NCI-H446 (cell line): ENCODE data around the gene MIAT.
"Not testable (repeated sequence)": the region's sequence is repeated elsewhere in the genome, so short reads cannot be mapped to it uniquely, and the experiment has no call there.

ENCODE experiments used
- DNase-seq, 2 experiments: peaks; one replicate each; lab custom pipeline; 2025; lab: John Stamatoyannopoulos, UW

The MIAT gene

DNA sequence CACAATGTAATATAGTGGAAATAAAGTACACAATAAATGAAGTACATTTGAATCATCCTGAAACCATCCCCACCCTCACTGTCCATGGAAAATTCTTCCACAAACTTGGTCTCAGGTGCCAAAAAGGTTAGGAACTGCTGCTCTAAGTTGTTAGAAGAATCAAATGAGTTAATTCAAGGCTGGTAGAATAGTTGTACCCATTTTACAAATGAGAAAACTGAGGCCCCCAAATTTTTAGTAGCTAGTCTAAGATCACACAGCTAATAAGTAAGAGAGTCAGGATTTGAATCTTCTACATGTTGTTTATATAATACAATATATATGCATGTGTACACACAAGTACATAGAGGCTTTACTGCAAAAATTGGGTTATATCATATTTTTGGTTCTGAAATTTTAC is 43.1 kb downstream of the MIAT start:
- DNase-seq, result no peak

DNA sequence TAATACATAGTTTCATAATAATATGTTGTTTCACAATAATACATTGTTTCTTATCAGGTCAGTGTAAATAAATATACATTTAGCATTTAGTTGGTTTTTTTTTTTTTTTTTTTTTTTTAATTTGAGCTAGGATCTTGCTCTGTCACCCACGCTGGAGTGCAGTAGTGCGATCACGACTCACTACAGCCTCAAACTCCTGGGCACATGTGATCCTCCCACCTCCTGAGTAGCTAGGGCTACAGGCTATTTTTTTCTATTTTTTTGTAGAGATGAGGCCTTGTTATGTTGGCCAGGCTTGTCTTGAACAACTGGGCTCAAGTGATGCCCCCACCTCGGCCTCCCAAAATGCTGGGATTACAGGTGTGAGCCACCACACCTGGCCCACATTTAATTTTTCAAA is 43.5 kb downstream of the MIAT start:
- no peak for DNase-seq

DNA sequence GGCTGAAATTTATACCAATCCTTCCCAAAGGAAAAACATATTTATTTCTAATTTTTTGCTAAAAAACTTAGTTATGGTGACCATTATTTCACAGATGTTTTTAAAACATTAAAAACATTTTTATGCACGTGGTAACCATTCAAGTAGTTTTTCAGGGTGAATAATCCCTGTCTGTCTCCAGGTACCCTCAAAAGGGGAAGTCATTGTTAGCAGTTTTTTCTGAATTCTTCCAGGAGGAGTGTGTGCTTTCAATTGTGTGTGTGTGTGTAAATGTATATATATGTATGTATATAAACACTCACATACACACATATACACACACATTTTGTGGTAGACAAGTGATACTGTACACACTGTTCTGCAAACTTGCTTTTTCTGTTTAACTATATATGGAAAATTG is 43.9 kb downstream of the MIAT start:
- no peak for DNase-seq

DNA sequence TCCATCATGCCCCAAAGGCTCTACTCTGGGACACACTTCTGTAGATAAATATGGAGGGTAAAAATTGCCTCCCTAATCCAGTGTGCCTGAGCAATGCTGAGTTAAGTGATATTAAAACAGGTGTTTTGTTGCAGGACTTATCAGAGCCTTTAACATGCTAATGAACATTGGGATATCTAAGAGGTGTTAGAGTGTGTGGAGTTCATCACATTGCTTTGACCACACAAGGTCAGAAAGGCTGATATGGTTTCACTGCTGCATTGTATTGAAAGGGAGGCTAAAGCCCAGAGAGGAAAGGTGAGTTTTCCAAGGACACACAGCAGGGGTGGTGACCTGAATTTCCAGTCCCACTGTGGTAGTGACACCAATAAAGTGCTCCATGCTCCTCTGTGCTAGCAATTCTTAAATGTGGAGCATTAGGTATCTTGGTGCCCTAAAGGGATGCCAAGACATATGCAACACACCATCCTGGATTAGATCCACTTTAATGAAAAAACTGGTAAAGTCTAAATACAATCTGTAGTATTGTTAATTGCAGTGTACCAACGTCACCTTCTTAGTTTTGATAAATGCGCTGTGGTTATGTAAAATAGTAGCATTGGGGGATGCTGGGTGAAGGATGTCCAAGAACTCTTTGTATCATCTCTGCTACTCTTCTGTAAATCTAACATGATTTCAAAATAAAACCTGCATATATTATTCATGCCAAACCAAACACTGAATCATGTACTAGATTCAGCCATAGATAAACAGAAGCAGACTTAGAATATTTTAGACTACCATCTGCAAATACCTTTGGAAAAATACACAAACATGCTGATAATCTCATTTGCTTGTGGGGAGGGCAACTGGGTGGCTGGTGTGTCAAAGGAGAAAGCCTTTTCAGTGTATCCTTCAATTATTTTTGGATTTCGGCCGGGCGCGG is 45.8 kb downstream of the MIAT start:
- no peak for DNase-seq

DNA sequence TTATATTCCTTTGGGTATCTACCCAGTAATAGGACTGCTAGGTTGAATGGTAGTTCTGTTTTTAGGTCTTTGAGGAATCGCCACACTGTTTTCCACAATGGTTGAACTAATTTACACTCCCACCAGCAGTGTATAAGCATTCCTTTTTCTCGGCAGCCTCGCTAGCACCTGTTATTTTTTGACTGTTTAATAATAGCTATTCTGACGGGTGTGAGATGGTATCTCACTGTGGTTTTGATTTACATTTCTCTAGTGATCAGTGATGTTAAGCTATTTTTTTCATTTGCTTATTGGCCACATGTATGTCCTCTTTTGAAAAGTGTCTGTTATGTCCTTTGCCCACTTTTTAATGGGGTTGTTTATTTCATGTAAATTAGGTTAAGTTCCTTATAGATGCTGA is 48.0 kb downstream of the MIAT start:
- DNase-seq, result not testable (repeated sequence)

DNA sequence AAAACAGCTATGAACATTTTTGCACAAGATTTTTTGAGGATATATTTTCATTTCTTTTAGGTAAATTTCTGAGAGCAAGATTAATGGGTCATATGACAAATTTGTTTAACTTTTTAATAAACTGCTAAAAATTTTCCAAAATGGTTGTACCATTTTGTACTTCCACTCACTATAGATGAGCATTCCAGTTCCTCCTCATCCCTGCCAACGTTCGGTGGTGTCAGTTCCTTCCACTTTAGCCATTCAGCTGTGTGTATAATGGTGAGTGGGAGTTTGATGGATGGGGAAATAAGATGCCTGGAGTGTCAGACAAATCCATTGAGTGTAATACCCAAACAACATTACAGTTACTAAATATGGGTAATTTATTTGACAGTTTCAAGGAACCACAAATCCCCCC is 49.7 kb downstream of the MIAT start:
- DNase-seq, result no peak

DNA sequence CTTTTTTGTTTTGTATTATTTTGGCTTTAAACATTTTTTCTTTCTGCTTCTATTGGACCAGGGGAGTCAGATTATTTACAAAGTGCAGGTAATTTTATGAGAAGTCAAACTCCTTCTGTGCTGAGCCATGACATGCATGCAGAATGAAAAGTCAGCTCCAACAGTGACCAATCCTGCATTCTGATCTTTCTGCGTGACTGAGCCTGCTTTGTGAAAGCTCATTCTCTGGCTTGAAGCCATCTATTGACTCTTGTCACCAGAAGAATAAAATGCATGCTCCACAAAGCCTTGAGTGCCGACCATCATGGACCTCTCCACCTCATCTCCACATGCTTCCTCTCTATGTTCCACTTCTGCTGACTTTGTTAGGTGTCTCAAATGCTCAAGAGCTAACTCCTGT is 50.2 kb downstream of the MIAT start:
- DNase-seq, result no peak

DNA sequence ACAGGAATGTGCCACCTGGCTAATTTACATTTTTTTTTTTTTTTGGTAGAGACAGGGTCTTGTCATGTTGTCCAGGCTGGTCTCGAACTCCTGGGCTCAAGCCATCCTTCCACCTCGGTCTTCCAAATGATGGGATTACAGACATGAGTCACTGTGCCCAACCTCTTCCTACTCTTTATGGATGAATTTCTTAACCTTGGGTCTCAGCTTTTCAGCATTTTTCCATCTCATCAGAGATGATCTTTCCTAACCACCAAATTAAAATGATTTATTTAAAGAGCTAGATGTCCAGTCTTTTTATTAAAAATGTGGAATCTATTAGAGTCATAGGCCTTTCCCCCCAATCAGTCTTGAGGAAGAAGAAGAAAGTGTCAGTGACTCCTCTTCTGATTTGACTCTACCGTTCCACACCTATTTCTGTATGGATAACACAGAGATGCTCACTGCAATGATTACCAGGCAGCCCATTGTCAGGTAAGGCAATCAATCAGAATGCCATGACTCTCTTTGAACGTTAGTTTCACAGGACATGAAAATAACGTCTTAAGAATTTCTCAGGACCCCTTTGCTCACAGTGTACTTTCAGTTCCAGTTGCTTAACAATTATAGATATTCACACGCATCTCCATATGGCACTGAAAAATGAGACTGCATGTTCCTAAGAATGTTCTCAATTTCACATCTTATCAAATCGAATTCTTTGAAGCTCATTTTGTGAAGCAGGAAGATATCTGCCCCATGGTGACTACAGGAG is 51.0 kb downstream of the MIAT start:
- no peak for DNase-seq

DNA sequence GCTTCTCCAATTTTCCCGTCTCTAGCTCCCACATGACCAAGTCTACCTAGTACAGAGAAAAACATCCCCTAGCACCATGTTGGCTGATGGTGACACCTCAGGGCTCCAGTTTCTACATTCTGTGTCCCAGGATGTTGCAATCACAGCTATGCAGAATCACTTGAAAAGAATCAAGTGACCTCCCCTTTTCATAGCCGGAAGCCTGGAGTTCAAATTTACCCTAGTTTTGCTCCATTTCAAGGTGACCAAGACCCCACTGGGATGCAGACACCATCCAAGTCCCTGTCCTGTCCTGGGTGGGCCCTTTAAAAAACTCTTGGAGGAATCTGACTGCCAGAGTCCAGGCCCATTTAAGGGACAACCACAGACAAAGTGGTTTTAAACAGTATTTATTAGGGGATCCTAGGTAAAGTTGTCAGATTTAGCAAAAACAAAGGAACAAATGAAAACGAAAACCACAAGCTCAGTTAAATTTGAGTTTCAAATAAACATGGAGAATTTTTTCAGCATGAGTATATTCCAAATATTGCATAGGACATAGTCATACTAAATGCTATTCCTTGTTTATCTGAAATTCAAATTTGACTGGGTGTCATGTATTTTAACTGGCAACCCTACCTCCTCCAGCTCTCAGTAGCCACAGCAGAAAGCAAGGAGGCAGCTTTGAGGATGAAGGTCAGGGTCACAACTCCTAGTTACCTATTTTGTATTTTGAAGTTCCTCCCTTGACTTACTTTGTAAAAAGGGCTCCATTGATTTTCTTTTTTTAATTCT is 52.4 kb downstream of the MIAT start:
- DNase-seq, result no peak

DNA sequence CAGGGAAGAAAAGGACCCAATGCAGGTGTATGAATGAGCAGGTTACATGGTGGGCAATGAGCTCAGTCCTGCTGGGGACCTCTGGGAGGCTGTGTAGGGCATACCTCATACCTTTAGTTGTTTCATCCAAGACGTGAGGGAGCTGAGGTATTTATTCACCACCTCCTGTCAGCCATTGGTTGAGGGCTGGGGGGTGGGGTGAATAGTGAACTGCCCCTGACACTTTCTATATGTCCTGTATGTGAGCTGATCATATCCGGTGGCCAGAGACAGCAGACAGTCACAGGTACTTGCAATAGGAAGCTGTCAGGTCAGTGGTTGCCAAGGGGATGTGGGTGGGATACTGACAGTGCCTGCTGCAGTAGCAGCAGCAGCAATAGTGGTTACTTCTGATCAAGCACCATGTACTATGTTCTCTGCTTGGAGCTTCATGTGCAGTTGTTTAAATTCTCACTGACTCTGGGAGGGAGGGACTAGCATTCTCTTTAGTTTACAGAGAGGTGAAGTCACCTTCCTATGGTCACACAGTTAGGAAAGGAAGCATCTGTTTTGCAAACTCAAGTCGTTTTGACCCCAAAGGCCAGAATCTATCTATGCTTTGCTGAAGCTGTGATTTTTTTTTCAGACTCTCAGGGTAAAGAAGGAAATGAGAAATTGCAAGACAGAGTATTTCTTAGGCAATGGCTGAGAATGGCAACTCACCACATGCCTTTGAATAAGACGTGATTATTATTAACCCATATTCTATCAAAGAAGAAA is 54.0 kb downstream of the MIAT start:
- DNase-seq, result no peak

DNA sequence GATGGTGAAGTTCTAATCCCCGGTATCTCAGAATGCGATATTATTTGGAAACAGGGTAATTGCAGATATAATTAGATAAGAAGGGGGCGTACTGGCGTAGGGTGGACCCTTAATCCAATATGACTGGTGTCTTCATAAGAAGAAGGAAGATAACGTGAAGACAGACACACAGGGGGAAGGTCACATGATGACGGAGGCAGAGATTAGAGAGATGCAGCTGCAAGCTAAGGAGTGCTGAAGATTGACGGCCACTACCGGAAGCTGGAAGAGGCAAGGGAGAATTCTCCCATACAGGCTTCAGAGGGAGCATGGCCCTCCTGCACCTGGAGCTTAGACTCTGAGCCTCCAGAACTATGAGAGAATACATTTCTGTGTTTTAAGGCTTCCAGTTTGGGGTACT is 54.8 kb downstream of the MIAT start:
- no peak for DNase-seq

DNA sequence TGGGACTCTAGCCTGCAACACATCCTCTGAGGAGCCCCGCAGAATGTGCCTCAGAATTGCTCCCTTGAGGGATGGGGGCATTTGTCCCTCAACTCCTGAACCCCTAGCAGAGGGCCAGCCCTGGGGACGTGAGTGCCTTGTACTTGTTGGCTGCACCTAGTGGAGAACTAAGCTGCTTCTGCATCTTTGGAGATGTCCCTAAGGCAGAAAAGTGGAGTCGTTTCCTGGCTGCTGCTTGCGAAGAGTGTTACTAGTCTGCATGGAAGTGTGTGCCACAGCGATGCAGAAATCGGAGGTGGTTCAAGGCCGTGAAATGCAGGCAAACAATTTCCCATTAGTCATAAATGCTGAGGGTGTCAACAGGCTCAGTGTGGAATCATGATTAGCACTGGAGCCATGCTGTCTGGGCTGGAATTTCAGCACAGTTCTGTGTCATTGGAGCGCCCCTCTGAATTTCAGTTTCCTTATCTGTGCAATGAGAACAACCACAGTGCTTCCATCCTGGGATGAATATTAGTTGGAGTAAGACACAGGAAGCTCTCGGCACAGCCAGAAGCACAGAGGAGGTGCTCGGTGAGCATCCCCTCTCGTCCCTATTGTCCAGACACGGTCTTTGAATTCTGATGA is 56.5 kb downstream of the MIAT start:
- DNase-seq, result no peak

DNA sequence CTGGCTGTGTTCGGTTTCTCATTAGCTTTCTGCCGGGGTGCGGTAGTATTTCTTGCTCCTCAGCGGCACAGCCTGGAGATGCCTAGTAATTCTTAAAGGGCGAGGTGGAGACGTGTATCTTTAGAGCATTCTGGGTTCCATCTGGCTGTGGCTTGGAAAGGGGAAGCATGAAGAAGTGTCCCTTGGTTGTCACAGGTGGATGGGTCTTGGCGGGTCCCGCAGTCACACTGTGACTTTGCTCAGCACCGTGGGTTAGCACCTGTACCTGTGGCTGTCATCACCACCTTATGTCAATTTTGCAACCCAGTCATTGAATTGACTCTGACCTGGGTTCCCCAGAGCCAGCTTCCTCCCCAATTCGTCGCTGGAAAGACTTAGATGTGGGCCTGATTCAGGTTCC is 57.6 kb downstream of the MIAT start:
- no peak for DNase-seq

DNA sequence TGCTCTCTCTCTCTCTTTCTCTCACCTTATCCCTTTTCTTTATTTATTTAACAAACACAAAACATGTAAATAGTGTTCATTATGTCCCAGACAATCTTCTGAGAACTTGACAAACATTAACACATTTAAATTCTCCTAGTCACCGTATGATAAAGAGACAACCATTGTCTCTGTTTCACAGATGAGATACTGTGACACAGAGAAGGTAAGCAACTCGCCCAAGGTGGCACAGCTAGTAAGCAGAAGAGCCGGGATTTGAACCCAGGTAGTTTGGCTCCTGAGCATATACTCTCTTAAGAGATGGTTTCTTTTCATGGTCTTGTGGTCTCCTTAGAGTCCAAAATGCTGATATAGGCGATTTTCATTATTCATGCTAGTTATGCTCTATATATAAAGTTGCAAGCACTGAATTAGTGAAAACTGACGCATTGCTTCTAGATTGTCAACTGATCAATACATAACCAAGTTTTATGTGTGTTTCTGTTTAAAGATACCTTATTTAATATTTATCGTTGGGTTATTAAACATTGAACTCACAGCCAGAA is 58.1 kb downstream of the MIAT start:
- DNase-seq, result no peak

DNA sequence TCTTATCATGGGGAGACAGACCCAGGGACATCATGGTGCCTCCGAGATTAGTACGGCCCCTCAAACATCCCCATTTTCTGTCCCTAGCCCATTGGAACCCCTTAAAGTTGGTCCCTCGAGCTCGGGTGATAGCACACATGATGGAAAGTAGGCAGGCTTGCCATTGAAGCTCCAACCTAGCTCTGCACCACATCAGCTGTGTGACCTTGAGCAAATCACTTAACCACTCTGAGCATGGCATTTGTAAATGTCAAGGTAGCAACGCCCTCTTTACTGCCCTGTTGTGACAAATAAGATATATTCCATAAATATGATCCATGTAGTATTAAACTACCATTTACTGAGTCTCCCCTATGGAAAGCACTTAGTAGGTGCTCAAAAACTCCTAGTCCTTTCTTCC is 61.1 kb downstream of the MIAT start:
- DNase-seq, result no peak

DNA sequence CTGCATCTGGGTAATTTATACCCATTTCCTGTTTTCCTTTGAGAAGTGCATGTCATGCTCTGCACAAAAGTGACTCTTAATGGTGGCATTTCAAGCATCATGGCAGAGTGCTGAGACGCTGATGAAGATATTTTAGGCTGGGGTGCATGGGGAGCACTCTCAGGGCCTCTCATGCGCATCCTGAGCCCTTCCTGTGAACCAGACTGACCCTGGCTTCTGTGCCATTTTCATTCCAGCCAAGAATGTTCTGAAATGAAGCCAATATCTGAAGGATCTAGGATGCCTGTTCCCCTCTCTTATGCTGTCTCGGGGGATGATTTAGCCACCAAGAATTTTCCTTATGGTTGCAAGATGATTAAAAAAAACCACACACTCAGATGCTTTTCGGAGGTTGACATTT is 61.5 kb downstream of the MIAT start:
- DNase-seq, result no peak

DNA sequence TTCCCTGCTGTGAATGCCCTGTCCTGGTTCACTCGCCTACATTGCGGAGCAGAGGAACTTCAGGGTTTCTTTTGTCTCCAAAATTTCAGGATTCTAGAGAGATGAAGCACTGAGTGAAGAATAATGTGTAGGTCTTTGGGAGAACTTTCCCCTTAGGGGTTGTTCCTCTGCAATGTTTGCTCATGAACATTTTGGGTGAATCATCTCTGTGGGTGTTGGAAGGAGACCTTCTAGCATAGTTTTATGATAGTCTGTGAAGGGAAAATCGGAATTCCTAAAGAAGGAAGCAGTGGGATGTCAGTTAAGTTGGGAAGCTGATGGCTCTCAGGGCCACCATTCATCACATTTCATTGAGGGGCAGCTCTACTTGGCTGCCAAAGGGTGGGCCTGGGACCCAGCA is 64.8 kb downstream of the MIAT start:
- DNase-seq, result no peak

DNA sequence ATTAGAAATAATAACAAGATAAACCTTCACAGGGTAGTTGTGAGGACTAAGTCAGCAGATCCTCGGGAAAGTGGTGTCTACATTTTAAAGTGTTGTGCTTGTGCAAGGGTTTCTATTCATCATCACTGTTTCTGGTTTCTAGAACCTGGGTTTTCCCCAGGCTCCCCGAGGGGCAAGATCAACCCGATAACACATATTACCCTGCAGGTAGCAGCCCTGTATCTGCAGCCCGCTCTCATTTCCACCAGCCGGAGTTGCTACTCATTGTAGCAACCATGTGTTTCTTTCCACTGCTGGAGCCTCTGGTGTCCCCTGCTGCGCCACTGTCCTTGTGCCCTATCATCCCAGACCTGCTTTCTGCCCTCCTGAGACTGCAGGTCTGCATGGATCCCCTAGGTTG is 67.0 kb downstream of the MIAT start:
- no peak for DNase-seq

DNA sequence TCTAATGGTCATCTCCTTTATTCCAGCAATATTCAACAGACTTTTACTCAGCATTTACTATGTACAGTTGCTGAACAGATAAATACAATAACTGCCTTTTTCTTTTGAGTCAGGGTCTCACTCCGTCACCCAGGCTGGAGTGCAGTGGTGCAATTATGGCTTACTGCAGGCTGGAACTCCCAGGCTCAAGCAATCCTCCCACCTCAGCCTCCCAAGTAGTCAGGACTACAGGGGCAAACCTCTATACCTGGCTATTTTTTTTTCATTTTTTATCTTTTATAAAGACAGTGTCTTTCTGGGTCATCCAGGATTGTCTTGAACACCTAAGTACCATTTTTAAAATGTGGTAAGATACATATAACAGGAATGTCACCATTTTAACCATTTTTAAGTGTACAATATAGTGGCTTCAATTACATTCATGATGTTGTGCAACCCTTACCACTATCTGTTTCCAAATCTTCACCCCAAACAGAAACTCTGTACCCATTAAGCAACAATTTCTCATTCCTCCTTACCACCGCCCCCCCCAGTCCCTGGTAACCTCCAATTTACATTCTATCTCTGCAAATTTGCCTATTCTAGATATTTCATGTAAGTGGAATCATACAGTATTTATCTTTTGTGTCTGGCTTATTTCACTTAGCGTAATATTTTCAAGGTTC is 67.8 kb downstream of the MIAT start:
- no peak for DNase-seq
